GM12872 (cell line): ENCODE measurements around the gene C20orf173.

Experiments
- TF ChIP-seq, protein P1 (sequence below): IDR thresholded peaks from 3 replicates; pipeline ENCODE4 v1.5.1; 2011; ENCODE audit warnings: low read depth, mild to moderate bottlenecking, low read length, moderate library complexity; ENCODE audit not compliant: insufficient read depth

The C20orf173 gene

DNA sequence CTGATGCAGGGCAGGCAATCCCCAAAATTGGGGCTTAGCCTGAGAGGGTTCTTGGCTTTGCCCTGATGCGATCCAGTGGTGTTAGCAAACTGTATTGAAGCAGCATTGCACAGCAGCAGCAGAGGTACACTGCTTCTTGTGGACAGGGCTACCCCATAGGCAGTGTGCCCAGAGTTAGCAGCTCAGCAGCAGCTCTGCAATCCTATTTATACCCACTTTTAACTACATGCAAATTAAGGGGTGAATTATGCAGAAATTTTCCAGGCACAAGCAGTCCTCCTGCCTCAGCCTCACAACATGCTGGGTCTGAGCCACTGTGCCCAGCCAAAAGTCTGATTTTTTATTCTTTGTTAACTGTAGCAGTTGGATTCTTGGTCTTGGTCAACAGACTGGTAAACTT is 3.8 kb downstream of the C20orf173 start:
- TF ChIP-seq, protein P1, sequence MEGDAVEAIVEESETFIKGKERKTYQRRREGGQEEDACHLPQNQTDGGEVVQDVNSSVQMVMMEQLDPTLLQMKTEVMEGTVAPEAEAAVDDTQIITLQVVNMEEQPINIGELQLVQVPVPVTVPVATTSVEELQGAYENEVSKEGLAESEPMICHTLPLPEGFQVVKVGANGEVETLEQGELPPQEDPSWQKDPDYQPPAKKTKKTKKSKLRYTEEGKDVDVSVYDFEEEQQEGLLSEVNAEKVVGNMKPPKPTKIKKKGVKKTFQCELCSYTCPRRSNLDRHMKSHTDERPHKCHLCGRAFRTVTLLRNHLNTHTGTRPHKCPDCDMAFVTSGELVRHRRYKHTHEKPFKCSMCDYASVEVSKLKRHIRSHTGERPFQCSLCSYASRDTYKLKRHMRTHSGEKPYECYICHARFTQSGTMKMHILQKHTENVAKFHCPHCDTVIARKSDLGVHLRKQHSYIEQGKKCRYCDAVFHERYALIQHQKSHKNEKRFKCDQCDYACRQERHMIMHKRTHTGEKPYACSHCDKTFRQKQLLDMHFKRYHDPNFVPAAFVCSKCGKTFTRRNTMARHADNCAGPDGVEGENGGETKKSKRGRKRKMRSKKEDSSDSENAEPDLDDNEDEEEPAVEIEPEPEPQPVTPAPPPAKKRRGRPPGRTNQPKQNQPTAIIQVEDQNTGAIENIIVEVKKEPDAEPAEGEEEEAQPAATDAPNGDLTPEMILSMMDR = no peak

DNA sequence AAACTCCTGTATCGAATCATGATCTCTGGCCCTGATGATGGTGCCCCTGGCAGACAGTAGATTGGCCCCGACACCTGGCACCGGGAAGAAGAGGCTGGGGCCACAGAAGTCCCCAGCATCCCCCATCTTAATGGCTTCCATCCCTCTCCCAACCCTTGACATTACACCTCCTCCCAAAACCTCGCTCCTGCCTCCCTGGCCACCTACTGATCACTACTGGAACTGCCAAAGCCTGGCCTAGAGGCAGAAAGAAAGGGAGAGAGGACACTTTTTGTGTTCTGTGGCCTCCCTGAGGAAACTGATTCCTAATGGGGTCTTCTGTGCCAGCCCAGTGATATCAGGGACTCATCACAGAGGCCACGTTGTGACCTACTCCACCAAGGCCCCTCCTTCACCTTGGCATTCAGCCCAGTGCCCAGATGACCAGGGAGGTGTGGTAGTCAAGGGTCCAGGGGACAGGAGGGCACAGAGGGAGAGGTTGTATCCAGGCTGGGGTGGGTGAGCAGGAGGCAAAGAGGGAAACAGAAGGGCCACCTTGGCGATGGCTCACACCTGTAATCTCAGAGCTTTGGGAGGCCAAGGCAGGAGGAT is 6.1 kb downstream of the C20orf173 start:
- TF ChIP-seq, protein P1 = peak; percentile 73

DNA sequence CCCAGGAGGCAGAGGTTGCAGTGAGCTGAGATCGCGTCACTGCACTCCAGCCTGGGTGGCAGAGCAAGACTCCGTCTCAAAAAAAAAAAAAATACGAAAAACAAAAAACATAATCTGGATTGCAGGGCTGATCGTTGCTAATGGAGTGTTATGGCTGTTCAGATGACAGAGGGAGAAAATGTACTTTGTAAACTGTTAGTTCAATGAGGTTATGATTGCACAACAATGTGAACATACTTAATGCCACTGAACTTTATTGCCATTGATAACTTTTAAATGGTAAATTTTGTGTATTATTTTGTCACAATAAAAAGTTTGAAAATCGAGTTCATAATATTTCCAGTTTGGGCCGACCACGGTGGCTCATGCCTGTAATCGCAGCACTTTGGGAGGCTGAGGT is 10.5 kb downstream of the C20orf173 start:
- TF ChIP-seq, protein P1 = no peak

DNA sequence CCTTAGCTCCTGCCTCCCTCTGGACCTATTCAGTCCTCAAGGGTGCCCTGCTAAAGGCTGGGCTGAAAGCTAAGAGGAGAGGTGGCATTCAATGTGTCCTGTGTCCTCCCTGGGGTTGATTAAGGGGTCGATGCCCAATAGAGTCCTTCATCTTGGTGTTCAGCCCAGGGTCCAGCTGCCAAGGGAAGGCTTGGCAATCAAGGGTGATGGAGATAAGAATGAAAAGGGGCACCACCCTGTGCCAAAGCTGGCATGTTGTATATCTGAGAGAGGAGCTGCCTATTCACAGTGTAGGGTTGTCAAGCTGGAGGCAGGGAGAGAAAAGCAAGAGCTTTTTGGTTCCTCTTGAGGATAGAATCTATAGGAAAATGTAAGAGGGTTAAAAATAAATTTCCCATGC is 12.3 kb downstream of the C20orf173 start:
- TF ChIP-seq, protein P1 = no peak

DNA sequence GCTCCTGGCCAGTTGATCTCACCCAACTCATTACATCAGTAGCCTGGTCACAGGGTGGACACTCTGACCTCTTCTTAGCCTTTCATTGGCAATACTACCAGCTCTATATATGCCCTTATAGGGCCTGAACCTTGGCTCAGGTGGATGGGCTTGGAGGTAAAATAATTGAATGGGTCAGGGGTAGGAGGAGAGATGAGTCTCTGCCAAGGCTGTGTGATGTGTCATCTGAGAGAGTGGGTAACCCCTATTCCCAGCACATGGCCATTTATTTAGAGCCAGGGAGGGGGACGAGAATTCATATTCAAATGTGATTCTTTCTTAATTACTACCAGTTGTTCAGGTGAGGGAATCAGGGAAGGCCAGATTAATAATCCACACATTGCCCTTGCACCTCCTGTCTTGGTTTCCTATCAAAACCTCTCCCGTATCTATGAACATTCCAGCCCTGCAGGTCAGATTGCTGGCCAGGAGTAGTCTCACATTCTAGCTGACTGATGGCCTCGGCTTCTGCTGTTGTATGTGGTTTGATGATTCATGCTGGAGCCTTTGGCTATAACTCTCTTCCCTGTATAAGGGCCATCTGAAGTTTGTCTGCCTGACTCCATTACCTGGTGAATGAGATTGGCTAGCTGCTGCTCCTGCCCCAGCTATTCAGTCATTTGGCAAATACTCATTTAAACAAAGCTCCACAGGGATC is 13.4 kb downstream of the C20orf173 start:
- TF ChIP-seq, protein P1 = no peak

DNA sequence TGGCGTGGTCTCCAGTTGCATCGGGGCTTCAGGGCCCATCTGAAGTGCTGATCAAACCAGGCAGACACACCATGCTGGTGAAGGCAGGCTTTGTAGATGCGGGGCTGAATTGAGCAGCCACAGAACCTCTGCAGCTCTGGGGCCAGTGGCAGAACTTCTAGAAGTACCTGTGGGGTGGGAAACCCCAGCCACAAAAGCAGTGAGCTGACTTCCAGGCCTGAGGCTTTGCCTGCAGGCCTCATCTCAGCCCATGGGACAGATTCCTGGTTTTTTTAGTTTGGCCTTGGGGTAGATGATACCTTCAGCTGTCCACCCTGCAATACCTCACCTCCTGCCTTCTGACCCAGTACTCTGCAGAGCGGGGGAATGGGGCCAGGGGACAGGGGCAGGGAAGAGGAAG is 14.1 kb downstream of the C20orf173 start:
- TF ChIP-seq, protein P1 = no peak

DNA sequence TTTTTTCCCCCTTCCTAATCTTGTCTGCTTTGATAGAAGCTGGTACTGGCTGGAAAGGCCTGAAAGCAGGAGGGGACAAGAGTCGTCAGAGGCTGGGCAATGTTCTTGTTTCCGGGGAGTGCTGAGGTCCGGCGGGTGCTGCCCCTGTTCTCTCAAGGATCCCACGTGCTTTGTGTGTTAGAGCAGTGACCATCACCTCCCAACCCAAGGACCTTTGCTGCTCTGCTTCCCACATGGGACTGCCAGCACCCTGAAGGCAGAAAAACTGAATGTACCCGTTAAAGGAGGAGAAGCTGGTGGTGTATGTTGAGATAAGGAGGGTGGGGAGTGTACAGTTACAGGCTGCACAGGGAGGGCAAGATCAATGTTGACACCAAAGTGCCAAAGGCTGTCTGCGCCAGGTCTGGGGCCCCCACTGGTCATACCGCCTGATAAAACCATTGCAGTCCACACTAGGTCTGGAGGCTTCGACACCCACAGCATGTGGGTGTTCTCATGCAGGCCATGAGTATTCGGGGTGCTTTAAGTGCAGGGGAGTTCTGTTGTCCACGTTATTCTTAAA is 15.0 kb downstream of the C20orf173 start:
- TF ChIP-seq, protein P1 = no peak
